Smooth muscle cell (in vitro differentiated cells): Measurements from ENCODE around the gene CCDC192. TPM values are rescaled to one million over a fixed set of nuclear protein-coding genes. Genes with fewer than 3 reads are reported as not detected.

Source experiments
- DNase-seq: peaks from one replicate; lab custom pipeline; 2025; ENCODE audit not compliant: unreplicated experiment; lab: John Stamatoyannopoulos, UW
- H2AFZ ChIP-seq: fragments of 200-600 bp; sonication (generic); 2 replicates; pipeline ENCODE4 v1.6.0; 2016; ENCODE audit warnings: antibody characterized with exemption, low read depth, mild to moderate bottlenecking
- H3F3A ChIP-seq: fragments of 200-600 bp; sonication (generic); 2 replicates; pipeline ENCODE4 v1.6.0; 2017; ENCODE audit warnings: antibody characterized with exemption, low read depth
- H3K27ac ChIP-seq: fragments of 200-600 bp; sonication (generic); 2 replicates; pipeline ENCODE4 v1.5.1; 2016; ENCODE audit warnings: low read depth, mild to moderate bottlenecking
- H3K27me3 ChIP-seq: fragments of 200-600 bp; sonication (generic); 2 replicates; pipeline ENCODE4 v1.6.1; 2016; ENCODE audit warnings: low read depth, mild to moderate bottlenecking
- H3K36me3 ChIP-seq: fragments of 200-600 bp; sonication (generic); 2 replicates; pipeline ENCODE4 v1.5.1; 2016; ENCODE audit warnings: low read depth
- H3K4me1 ChIP-seq: fragments of 200-600 bp; sonication (generic); 2 replicates; pipeline ENCODE4 v1.5.1; 2016; ENCODE audit warnings: low read depth
- H3K4me2 ChIP-seq: fragments of 200-600 bp; sonication (generic); 2 replicates; pipeline ENCODE4 v1.6.0; 2016; ENCODE audit warnings: mild to moderate bottlenecking
- H3K4me3 ChIP-seq: fragments of 200-600 bp; sonication (generic); 2 replicates; pipeline ENCODE4 v1.5.1; 2016; ENCODE audit warnings: mild to moderate bottlenecking
- H3K79me2 ChIP-seq: fragments of 200-600 bp; sonication (generic); 2 replicates; pipeline ENCODE4 v1.6.0; 2016; ENCODE audit warnings: low read depth, mild to moderate bottlenecking
- H3K9ac ChIP-seq: fragments of 200-600 bp; sonication (generic); 2 replicates; pipeline ENCODE4 v1.6.0; 2016; ENCODE audit warnings: low read depth
- H3K9me3 ChIP-seq: fragments of 200-600 bp; sonication (generic); replicated peaks from 2 replicates; pipeline ENCODE4 v1.5.1; 2016; ENCODE audit warnings: low read depth
- H4K20me1 ChIP-seq: fragments of 200-600 bp; sonication (generic); 2 replicates; pipeline ENCODE4 v1.6.0; 2016; ENCODE audit warnings: low read depth
- WGBS: methylation state at CpG from one replicate; pipeline ENCODE4 v1.1.7; 2016; ENCODE audit warnings: low lambda C conversion rate; 5-methylcytosine and 5-hydroxymethylcytosine counted together
- polyA plus RNA-seq: library from polyadenylated mRNA; unstranded; fragments of >200 nt; fragmentation: Nextera tagmentation; extraction: Ambion mirVana; gene quantifications from 2 replicates; pipeline ENCODE4 v1.2.1, GENCODE V29; 2016
- total RNA-seq: library from RNA; depleted of rRNA; stranded (reverse); fragments of >200 nt; gene quantifications from 2 replicates; pipeline ENCODE4 v1.2.3, GENCODE V29; 2014
- TF ChIP-seq, protein P1 (sequence below): fragments of 200-600 bp; sonication (generic); IDR thresholded peaks from 2 replicates; pipeline ENCODE4 v1.5.1; 2017; ENCODE audit warnings: borderline replicate concordance, mild to moderate bottlenecking, antibody characterized with exemption; ENCODE audit not compliant: insufficient read depth, poor library complexity, severe bottlenecking

Gene CCDC192
- total and polyA plus RNA-seq, 2 experiments from 2014 or later, result not detected

DNA sequence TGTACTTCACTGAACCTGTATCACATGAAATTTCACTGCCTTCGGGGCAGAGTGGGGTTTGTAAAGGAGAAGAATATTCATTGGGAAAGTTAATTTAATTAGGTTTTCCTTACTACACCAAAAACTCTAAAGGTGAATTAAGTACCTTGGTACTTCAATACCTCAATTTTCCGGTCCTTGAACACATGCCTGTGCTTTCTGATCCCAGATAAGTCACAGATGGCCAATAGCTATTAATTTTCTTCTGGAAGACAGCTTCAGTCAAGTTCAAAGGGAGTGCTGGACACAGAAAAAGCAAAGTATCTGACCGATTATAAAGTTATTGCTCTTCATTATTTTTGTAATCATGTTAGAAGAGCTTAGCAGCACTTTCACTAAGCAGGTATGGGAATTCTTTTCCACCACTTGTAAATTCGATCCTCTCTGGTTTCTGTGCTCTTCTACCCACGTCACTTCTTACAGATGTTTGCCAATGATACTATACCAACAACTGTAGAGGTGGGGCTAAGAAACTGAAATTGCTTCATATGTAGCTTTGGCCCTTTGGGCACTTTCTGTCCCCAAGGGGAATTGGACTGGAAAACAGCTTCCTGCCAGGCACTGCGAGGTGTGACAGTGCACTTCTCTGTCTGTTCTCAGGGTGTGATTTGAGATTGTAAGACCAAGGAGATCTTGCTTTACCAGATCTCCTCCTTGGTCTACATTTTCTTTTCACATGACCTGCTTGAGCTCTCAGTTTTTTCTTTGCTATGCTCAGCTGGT lies 164.0 kb downstream of the CCDC192 start:
- H2AFZ ChIP-seq, result no peak overlapping the region
- no peaks in the 10 kb centered on the region for H3K79me2 ChIP-seq
- H3K27ac ChIP-seq, result no peak overlapping the region
- no peaks in the 10 kb centered on the region for H3K27me3 ChIP-seq
- H3K4me1 ChIP-seq, result no peaks in the 10 kb centered on the region
- H3K4me2 ChIP-seq, result no peak overlapping the region
- no peak overlapping the region for H3K9ac ChIP-seq
- no peaks in the 10 kb centered on the region for H3K36me3 ChIP-seq
- 93% methylated on average over 6 of the region's 6 CpGs for WGBS
- H3K9me3 ChIP-seq, result no peaks in the 10 kb centered on the region
- H4K20me1 ChIP-seq, result no peaks in the 10 kb centered on the region
- H3F3A ChIP-seq, result peaks cover 3% of the 10 kb centered on the region
- TF ChIP-seq, protein P1, sequence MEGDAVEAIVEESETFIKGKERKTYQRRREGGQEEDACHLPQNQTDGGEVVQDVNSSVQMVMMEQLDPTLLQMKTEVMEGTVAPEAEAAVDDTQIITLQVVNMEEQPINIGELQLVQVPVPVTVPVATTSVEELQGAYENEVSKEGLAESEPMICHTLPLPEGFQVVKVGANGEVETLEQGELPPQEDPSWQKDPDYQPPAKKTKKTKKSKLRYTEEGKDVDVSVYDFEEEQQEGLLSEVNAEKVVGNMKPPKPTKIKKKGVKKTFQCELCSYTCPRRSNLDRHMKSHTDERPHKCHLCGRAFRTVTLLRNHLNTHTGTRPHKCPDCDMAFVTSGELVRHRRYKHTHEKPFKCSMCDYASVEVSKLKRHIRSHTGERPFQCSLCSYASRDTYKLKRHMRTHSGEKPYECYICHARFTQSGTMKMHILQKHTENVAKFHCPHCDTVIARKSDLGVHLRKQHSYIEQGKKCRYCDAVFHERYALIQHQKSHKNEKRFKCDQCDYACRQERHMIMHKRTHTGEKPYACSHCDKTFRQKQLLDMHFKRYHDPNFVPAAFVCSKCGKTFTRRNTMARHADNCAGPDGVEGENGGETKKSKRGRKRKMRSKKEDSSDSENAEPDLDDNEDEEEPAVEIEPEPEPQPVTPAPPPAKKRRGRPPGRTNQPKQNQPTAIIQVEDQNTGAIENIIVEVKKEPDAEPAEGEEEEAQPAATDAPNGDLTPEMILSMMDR, result no peak
- no peak overlapping the region for H3K4me3 ChIP-seq
- DNase-seq, result no peak

DNA sequence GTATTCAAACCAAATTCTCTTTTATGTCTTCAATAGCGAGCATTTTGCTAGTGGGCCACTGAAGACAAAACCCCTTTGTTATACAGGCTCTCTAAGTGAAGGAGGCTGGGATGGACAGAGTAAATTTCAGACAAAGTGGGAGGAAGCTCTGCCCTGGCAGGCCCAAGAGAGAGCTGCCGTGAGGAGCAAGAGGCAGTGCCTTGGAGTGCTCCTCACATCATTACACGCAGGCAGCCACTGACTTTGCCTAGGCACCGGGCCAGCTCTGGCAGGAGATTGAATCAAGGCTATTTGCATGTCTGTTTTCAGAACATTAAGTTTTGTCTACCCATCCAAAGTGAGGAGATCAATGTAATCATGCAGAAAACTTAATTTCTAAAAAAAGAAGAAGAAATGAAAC lies 167.7 kb downstream of the CCDC192 start:
- TF ChIP-seq, protein P1, result no peak

DNA sequence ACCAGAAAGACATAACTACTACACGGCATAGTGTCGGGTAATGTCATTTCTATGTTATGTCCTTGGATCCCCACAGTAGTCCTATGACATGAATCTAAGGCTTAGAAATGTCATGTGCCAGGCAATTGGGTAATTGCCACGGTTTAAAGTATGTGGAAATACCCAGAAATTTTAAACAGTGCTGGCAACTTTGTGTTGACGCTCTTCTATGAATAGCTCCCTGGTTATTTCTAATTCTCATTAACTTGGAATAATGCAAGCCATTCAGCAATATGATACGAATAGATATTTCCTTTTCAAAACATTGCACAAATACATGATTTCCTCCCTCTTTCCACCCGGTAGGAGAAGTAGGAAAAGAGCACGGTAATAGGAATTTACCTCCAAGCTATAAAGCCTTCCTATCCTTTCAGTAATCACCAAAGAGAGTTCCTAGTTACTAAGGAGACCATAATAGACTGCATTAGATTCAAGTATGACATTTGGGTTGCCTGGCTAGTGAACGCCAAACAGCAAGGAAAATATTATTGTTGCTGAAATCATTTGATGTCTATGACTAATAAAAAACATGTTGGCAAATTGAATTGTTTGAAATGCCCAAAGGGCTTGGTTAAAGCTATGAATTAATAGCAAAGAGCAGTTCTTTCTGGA lies 168.4 kb downstream of the CCDC192 start:
- no peaks in the 10 kb centered on the region for H3K79me2 ChIP-seq
- no peak for DNase-seq
- no peak overlapping the region for H3K9ac ChIP-seq
- TF ChIP-seq, protein P1, result no peak
- H3F3A ChIP-seq, result no peaks in the 10 kb centered on the region
- peaks cover 4% of the 10 kb centered on the region for H3K4me1 ChIP-seq
- no peaks in the 10 kb centered on the region for H3K36me3 ChIP-seq
- H2AFZ ChIP-seq, result no peak overlapping the region
- H3K9me3 ChIP-seq, result no peaks in the 10 kb centered on the region
- 77% methylated on average over 8 of the region's 8 CpGs for WGBS
- H3K27ac ChIP-seq, result no peak overlapping the region
- no peak overlapping the region for H3K4me3 ChIP-seq
- no peak overlapping the region for H3K4me2 ChIP-seq
- H3K27me3 ChIP-seq, result no peaks in the 10 kb centered on the region
- H4K20me1 ChIP-seq, result no peaks in the 10 kb centered on the region

More for the DNA sequence above, 167.7 kb downstream of the CCDC192 start:
- no peaks in the 10 kb centered on the region for H3K27me3 ChIP-seq
- no peaks in the 10 kb centered on the region for H3K9me3 ChIP-seq
- no peak overlapping the region for H3K4me2 ChIP-seq
- no peak overlapping the region for H3K9ac ChIP-seq
- no peak for DNase-seq
- no peak overlapping the region for H2AFZ ChIP-seq
- no peak overlapping the region for H3K27ac ChIP-seq
- no peaks in the 10 kb centered on the region for H4K20me1 ChIP-seq
- H3K4me1 ChIP-seq, result peaks cover 4% of the 10 kb centered on the region
- H3K36me3 ChIP-seq, result no peaks in the 10 kb centered on the region
- no peaks in the 10 kb centered on the region for H3F3A ChIP-seq
- H3K79me2 ChIP-seq, result no peaks in the 10 kb centered on the region
- H3K4me3 ChIP-seq, result no peak overlapping the region
- 83% methylated on average over 4 of the region's 4 CpGs for WGBS

GRCh38 chr5:127872494-127872893 lies 169.3 kb downstream of the CCDC192 start:
- TF ChIP-seq, protein P1, result no peak
- no peak overlapping the region for H3K9ac ChIP-seq
- no peak for DNase-seq
- no peak overlapping the region for H3K27ac ChIP-seq
- no peaks in the 10 kb centered on the region for H3F3A ChIP-seq
- no peaks in the 10 kb centered on the region for H3K9me3 ChIP-seq
- H3K27me3 ChIP-seq, result no peaks in the 10 kb centered on the region
- no peaks in the 10 kb centered on the region for H4K20me1 ChIP-seq
- H2AFZ ChIP-seq, result no peak overlapping the region
- H3K79me2 ChIP-seq, result no peaks in the 10 kb centered on the region
- H3K36me3 ChIP-seq, result no peaks in the 10 kb centered on the region
- H3K4me1 ChIP-seq, result peaks cover 4% of the 10 kb centered on the region
- no peak overlapping the region for H3K4me2 ChIP-seq
- H3K4me3 ChIP-seq, result no peak overlapping the region
